GM12892 (cell line): ENCODE results near the gene AQP11.

Source experiments
- POLR2A ChIP-seq: IDR thresholded peaks from 2 replicates; pipeline ENCODE4 v1.6.1; 2011; ENCODE audit warnings: low read depth, low read length, control low read depth
- POLR2AphosphoS5 ChIP-seq: IDR thresholded peaks from 2 replicates; pipeline ENCODE4 v1.6.1; 2011; ENCODE audit warnings: low read depth, low read length, control low read depth

DNA sequence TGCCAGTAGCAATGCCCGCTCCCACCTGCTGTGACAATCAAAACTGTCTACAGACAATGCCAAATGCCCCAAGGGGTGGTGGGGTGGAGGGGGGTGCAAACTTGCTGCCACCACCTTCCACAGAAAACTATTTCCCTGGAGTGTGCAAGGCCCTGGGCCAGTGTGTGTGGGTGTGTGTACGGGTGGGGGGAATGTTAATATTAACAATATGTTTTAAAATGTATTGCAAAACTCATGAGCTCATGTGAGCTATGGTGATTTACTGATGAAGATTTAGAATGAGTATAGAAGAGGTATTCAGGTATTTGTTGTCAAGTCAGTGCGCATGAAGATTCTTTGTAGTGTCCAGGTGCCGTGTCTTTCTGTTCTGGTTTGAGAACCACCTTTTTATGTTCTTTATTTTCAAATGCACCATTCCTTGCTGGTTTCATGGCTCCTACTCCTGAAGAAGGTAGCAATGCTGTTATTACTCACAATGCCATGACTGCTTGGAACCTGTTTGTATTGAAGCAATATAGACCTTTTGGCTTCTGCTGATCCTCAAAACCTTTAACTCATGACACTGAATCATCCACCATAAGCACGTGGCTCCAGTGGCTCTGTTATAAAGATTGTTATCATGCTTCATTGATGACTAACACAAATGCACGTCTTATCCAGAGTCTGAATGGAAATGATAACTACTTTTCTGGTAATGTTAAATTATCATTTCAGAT, 29.9 kb upstream of the AQP11 start:
- no peak for TF ChIP-seq POLR2A
- no peak for TF ChIP-seq POLR2AphosphoS5
